GM23338 (cell line): ENCODE results near the gene COL20A1. TPM values are rescaled to one million over a fixed set of nuclear protein-coding genes. Genes with fewer than 3 reads are reported as not detected.

Source experiments
- ATAC-seq: fragments of 200-7000 bp; cut with Tn5 transposase; 3 replicates; pipeline ENCODE4 v1.9.1; 2020
- DNase-seq: peaks from one replicate; pipeline ENCODE4 v3.0.0-alpha.2; 2015; ENCODE audit warnings: low spot score
- H2AFZ ChIP-seq: fragments of 200-600 bp; sonication (generic); 2 replicates; pipeline ENCODE4 v1.8.0; 2016; ENCODE audit warnings: antibody characterized with exemption, mild to moderate bottlenecking, moderate library complexity
- H3F3A ChIP-seq: fragments of 200-600 bp; sonication (generic); replicated peaks from 2 replicates; pipeline ENCODE4 v1.8.0; 2017; ENCODE audit warnings: antibody characterized with exemption, mixed run types, low read depth
- H3K27ac ChIP-seq: fragments of 200-600 bp; sonication (generic); 2 replicates; pipeline ENCODE4 v1.6.1; 2016; ENCODE audit warnings: low read depth
- H3K27me3 ChIP-seq: fragments of 200-600 bp; sonication (generic); 2 replicates; pipeline ENCODE4 v1.8.0; 2016; ENCODE audit warnings: mild to moderate bottlenecking, mixed run types, moderate library complexity; ENCODE audit not compliant: insufficient read depth
- H3K36me3 ChIP-seq: fragments of 200-600 bp; sonication (generic); 2 replicates; pipeline ENCODE4 v1.8.0; 2016; ENCODE audit warnings: mild to moderate bottlenecking; ENCODE audit not compliant: insufficient read depth
- H3K4me1 ChIP-seq: fragments of 200-600 bp; sonication (generic); 2 replicates; pipeline ENCODE4 v1.8.0; 2016; ENCODE audit warnings: mild to moderate bottlenecking, moderate library complexity; ENCODE audit not compliant: insufficient read depth
- H3K4me2 ChIP-seq: fragments of 200-600 bp; sonication (generic); 2 replicates; pipeline ENCODE4 v1.7.1; 2017; ENCODE audit warnings: mixed run types
- H3K4me3 ChIP-seq: fragments of 200-600 bp; sonication (generic); 2 replicates; pipeline ENCODE4 v1.6.1; 2016; ENCODE audit warnings: mixed run types
- H3K79me2 ChIP-seq: fragments of 200-600 bp; sonication (generic); replicated peaks from 2 replicates; pipeline ENCODE4 v1.8.0; 2017; ENCODE audit warnings: mild to moderate bottlenecking; ENCODE audit not compliant: insufficient read depth
- H3K9me2 ChIP-seq: fragments of 200-600 bp; sonication (generic); 2 replicates; pipeline ENCODE4 v1.8.0; 2017; ENCODE audit not compliant: insufficient read depth
- H4K20me1 ChIP-seq: fragments of 200-600 bp; sonication (generic); replicated peaks from 2 replicates; pipeline ENCODE4 v1.8.0; 2017; ENCODE audit warnings: mild to moderate bottlenecking; ENCODE audit not compliant: insufficient read depth
- H3K27ac Mint-ChIP-seq: 2 replicates; pipeline ENCODE4 v1.8.0; 2020; ENCODE audit warnings: inconsistent platforms, mild to moderate bottlenecking, moderate library complexity, mixed read lengths
- H3K27me3 Mint-ChIP-seq: 3 replicates; pipeline ENCODE4 v1.8.0; 2022; ENCODE audit warnings: low read depth, mild to moderate bottlenecking, moderate library complexity, mixed read lengths, inconsistent platforms; ENCODE audit not compliant: insufficient read depth, poor library complexity
- H3K36me3 Mint-ChIP-seq: 3 replicates; pipeline ENCODE4 v1.8.0; 2021; ENCODE audit warnings: low read depth, mild to moderate bottlenecking, inconsistent platforms, moderate library complexity, mixed read lengths
- H3K4me1 Mint-ChIP-seq: 3 replicates; pipeline ENCODE4 v1.8.0; 2020; ENCODE audit warnings: mild to moderate bottlenecking, inconsistent platforms, mixed read lengths
- H3K4me3 Mint-ChIP-seq: 3 replicates; pipeline ENCODE4 v1.8.0; 2021; ENCODE audit warnings: moderate library complexity, mild to moderate bottlenecking, inconsistent platforms, mixed read lengths
- H3K9me3 Mint-ChIP-seq: 3 replicates; pipeline ENCODE4 v1.8.0; 2020; ENCODE audit warnings: moderate library complexity, mild to moderate bottlenecking, inconsistent platforms, mixed read lengths
- CREB1 ChIP-seq: fragments of 250-450 bp; sonication (Bioruptor Pico); IDR thresholded peaks from 2 replicates; pipeline ENCODE4 v1.5.0; 2020; ENCODE audit warnings: low read depth, mild to moderate bottlenecking, moderate library complexity
- EZH2phosphoT487 ChIP-seq: fragments of 200-600 bp; sonication (generic); IDR thresholded peaks from one replicate; pipeline ENCODE4 v1.8.1; 2018; ENCODE audit warnings: antibody characterized with exemption; ENCODE audit not compliant: unreplicated experiment
- JUNB ChIP-seq: IDR thresholded peaks from one replicate; pipeline ENCODE4 v1.6.1; 2016; ENCODE audit warnings: antibody characterized with exemption; ENCODE audit not compliant: unreplicated experiment
- POLR2AphosphoS5 ChIP-seq: IDR thresholded peaks from 2 replicates; pipeline ENCODE4 v1.6.1; 2016; ENCODE audit warnings: antibody characterized with exemption, low read depth
- STAT1 ChIP-seq: IDR thresholded peaks from one replicate; pipeline ENCODE4 v1.6.1; 2016; ENCODE audit warnings: antibody characterized with exemption; ENCODE audit not compliant: unreplicated experiment
- ZNF114 ChIP-seq: fragments of 250-450 bp; sonication (Bioruptor Pico); IDR thresholded peaks from 2 replicates; pipeline ENCODE4 v1.5.0; 2020; ENCODE audit warnings: mild to moderate bottlenecking, moderate library complexity
- ZNF462 ChIP-seq: fragments of 250-450 bp; sonication (Bioruptor Pico); IDR thresholded peaks from 2 replicates; pipeline ENCODE4 v1.5.0; 2020; ENCODE audit warnings: mild to moderate bottlenecking, moderate library complexity
- polyA plus RNA-seq: library from polyadenylated mRNA; unstranded; fragments of >200 nt; fragmentation: Nextera tagmentation; extraction: Ambion mirVana; gene quantifications from 2 replicates; pipeline ENCODE4 v1.2.1, GENCODE V29; 2016
- total RNA-seq: library from RNA; depleted of rRNA; stranded (reverse); fragments of >200 nt; shearing (Covaris generic); gene quantifications from 2 replicates; pipeline ENCODE4 v1.2.3, GENCODE V29; 2014
- TF ChIP-seq, protein P1 (sequence below): IDR thresholded peaks from one replicate; pipeline ENCODE4 v1.6.1; 2018; ENCODE audit warnings: antibody characterized with exemption; ENCODE audit not compliant: unreplicated experiment
- TF ChIP-seq, protein P2 (sequence below): IDR thresholded peaks from 2 replicates; pipeline ENCODE4 v1.6.1; 2016; ENCODE audit warnings: antibody characterized with exemption

Gene COL20A1
- total and polyA plus RNA-seq, 2 experiments from 2014 or later: 0.28 to 0.79 TPM

DNA sequence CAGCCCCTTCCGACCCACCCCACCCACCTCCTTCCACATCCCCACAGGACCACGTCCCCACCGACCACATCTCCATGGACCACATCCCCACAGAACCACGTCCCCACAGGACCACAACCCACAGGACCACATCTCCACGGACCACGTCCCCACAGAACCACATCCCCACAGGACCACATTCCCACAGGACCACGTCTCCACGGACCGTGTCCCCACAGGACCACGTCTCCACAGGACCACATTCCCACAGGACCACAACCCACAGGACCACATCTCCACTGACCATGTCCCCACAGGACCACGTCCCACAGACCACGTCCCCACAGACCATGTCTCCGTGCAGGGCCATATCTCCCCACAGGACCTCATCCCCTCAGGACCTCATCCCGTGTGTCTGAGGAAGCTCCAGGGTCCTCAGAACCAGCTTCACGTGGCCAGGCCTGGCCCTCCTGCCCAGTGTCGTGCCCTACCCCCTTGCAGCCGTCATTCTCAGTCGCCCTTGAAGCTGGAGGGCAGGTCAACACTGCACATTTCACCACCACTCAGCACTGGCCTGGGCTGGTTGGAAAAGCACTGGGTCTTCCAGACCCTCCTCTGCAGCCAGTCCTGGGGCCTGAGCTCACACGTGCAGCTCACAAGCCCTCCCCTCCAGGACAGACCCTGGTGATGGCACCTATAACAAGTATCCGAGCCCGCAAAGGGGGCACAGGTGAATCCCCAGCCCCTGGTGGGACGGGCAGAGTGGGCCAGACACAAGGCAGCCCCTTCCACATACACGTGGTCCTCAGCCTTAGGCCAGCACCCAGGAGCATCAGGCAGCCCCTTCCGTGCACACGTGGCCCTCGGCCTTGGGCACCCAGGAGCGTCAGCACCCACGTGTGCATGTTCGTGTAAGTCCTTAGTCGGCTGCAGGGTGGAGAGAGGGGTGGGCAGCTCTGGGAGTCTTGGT lies 64.2 kb downstream of the COL20A1 start (continued):
- TF ChIP-seq, protein P1, sequence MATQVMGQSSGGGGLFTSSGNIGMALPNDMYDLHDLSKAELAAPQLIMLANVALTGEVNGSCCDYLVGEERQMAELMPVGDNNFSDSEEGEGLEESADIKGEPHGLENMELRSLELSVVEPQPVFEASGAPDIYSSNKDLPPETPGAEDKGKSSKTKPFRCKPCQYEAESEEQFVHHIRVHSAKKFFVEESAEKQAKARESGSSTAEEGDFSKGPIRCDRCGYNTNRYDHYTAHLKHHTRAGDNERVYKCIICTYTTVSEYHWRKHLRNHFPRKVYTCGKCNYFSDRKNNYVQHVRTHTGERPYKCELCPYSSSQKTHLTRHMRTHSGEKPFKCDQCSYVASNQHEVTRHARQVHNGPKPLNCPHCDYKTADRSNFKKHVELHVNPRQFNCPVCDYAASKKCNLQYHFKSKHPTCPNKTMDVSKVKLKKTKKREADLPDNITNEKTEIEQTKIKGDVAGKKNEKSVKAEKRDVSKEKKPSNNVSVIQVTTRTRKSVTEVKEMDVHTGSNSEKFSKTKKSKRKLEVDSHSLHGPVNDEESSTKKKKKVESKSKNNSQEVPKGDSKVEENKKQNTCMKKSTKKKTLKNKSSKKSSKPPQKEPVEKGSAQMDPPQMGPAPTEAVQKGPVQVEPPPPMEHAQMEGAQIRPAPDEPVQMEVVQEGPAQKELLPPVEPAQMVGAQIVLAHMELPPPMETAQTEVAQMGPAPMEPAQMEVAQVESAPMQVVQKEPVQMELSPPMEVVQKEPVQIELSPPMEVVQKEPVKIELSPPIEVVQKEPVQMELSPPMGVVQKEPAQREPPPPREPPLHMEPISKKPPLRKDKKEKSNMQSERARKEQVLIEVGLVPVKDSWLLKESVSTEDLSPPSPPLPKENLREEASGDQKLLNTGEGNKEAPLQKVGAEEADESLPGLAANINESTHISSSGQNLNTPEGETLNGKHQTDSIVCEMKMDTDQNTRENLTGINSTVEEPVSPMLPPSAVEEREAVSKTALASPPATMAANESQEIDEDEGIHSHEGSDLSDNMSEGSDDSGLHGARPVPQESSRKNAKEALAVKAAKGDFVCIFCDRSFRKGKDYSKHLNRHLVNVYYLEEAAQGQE: no peak
- no peak for TF ChIP-seq POLR2AphosphoS5
- TF ChIP-seq EZH2phosphoT487: no peak

- no peak overlapping the region for H3K4me3 ChIP-seq
- no peaks in the 10 kb centered on the region for H3K36me3 ChIP-seq
- Mint-ChIP-seq H3K4me3 (no peak overlapping the region), H3K27ac (no peak overlapping the region), H3K36me3 (no peaks in the 10 kb centered on the region; the same call in 2 of the 3 replicates), H3K27me3 (peaks cover 21% of the 10 kb centered on the region), H3K4me1 (peaks cover 10% of the 10 kb centered on the region), H3K9me3 (peaks cover 2% of the 10 kb centered on the region; the same call in 1 of the 3 replicates)
- no peaks in the 10 kb centered on the region for H3F3A ChIP-seq
- no peak overlapping the region for H3K4me2 ChIP-seq
- no peaks in the 10 kb centered on the region for H3K9me2 ChIP-seq
- peaks cover 18% of the 10 kb centered on the region for H3K27me3 ChIP-seq
- H3K27ac ChIP-seq: no peak overlapping the region
- TF ChIP-seq, protein P2, sequence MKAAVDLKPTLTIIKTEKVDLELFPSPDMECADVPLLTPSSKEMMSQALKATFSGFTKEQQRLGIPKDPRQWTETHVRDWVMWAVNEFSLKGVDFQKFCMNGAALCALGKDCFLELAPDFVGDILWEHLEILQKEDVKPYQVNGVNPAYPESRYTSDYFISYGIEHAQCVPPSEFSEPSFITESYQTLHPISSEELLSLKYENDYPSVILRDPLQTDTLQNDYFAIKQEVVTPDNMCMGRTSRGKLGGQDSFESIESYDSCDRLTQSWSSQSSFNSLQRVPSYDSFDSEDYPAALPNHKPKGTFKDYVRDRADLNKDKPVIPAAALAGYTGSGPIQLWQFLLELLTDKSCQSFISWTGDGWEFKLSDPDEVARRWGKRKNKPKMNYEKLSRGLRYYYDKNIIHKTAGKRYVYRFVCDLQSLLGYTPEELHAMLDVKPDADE: no peak
- TF ChIP-seq ZNF114 (CRISPR knock-in tag) (no peak), JUNB (no peak), CREB1 (no peak), POLR2AphosphoS5 (no peak), STAT1 (no peak), ZNF462 (no peak)
- no peaks in the 10 kb centered on the region for H3K4me1 ChIP-seq
- no peak for DNase-seq
- H3K79me2 ChIP-seq: no peaks in the 10 kb centered on the region
- no peaks in the 10 kb centered on the region for H4K20me1 ChIP-seq
- no peak for ATAC-seq
- no peak overlapping the region for H2AFZ ChIP-seq
These were observed 65.2 kb downstream of the COL20A1 start for GRCh38 chr20:63357921-63358905.
